Vagina (tissue), 2 donors: ENCODE data around the gene SLBP. TPM values are rescaled to one million over a fixed set of nuclear protein-coding genes. Genes with fewer than 3 reads are reported as not detected.

ENCODE experiments used
- DNase-seq, 2 donors: peaks; one replicate each; pipeline ENCODE4 v3.0.0-alpha.2; 2017; ENCODE audit errors: extremely low spot score in 2 of 2
- H3K27ac ChIP-seq: fragments of 200-600 bp; sonication (generic); one replicate; pipeline ENCODE4 v1.5.1; 2019
- H3K27me3 ChIP-seq: fragments of 200-600 bp; sonication (generic); one replicate; pipeline ENCODE4 v1.5.1; 2019
- H3K36me3 ChIP-seq, 2 donors: fragments of 200-600 bp; sonication (generic); one replicate each; pipeline ENCODE4 v1.5.1; 2017 to 2019
- H3K4me1 ChIP-seq: fragments of 200-600 bp; sonication (generic); one replicate; pipeline ENCODE4 v1.5.1; 2019
- H3K4me3 ChIP-seq, 2 donors: fragments of 200-600 bp; sonication (generic); 1 replicate in 1 of 2; 2 replicates in 1 of 2; pipeline ENCODE4 v1.5.1; 2016 to 2019
- H3K9me3 ChIP-seq: fragments of 200-600 bp; sonication (generic); one replicate; pipeline ENCODE4 v1.5.1; 2019
- CTCF ChIP-seq, 3 experiments: fragments of 450-650 bp in 2 of 3; fragments of 200-600 bp in 1 of 3; sonication (generic) in 1 of 3; IDR thresholded peaks; one replicate each; pipeline ENCODE4 v1.5.1; 2017 to 2019; ENCODE audit warnings: antibody characterized with exemption in 3 of 3, mild to moderate bottlenecking in 2 of 3, moderate library complexity in 2 of 3
- POLR2A ChIP-seq, 2 donors: fragments of 450-650 bp; IDR thresholded peaks; one replicate each; pipeline ENCODE4 v1.6.1; 2017; ENCODE audit warnings: antibody characterized with exemption in 2 of 2, mild to moderate bottlenecking in 2 of 2, moderate library complexity in 2 of 2
- POLR2AphosphoS5 ChIP-seq, 2 donors: sonication (generic); formaldehyde crosslinking; IDR thresholded peaks; one replicate each; pipeline ENCODE4 v1.9.0; 2017; ENCODE audit warnings: antibody characterized with exemption in 2 of 2, mild to moderate bottlenecking in 2 of 2, low read depth in 1 of 2; ENCODE audit not compliant: insufficient read depth in 1 of 2
- intact Hi-C: fragments of 100-400 bp; cut with DNase I; formaldehyde crosslinking; loops from one replicate; pipeline ENCODE4 v1.15.1; 2023
- total RNA-seq: library from RNA; depleted of rRNA; stranded (reverse); fragments of >200 nt; gene quantifications from one replicate; pipeline ENCODE4 v1.2.3, GENCODE V29; 2016

Gene SLBP
- total RNA-seq, 1 donor from 2014 or later, result 49.6 TPM

DNA sequence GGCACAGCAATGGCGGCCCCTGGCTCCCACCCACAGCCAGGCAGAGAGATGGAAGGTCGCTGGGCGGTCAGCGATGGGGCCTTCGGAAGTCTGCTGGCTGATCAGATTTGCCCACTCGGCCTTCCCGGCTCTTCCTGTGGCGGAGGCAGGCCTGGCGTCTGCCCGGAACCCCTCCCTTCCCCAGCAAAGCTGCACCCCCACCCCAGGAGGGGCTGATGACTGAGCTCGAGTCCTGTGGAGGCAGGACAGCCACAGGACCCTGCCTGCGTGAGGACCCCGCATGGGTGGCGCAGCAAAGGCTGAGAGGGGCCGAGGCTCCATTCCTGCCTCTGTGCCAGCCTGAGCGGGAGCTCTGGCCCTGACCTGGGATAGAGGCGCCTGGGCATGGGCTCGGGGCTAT lies 44.0 kb upstream of the SLBP start:
- TF ChIP-seq POLR2A (IDR thresholded peaks at IDR 0.05) (no peak), POLR2AphosphoS5 (IDR thresholded peaks at IDR 0.05; ENCODE audit: insufficient read depth in 1 of 2, low read depth in 1 of 2) (no peak), CTCF (IDR thresholded peaks at IDR 0.05) (no peak)
- H3K4me3 ChIP-seq, result no peak overlapping the region
- H3K27me3 ChIP-seq, result no peaks in the 10 kb centered on the region
- peak overlapping the region; percentile 27 for H3K27ac ChIP-seq
- no peaks in the 10 kb centered on the region for H3K36me3 ChIP-seq
- no peak for DNase-seq
- no peaks in the 10 kb centered on the region for H3K9me3 ChIP-seq
- H3K4me1 ChIP-seq, result peaks cover 74% of the 10 kb centered on the region
- intact Hi-C loops, result no loop called here

GRCh38 chr4:1755297-1755696 lies 43.2 kb upstream of the SLBP start:
- no peak overlapping the region for H3K4me3 ChIP-seq
- H3K27me3 ChIP-seq, result no peaks in the 10 kb centered on the region
- H3K27ac ChIP-seq, result peak overlapping the region; percentile 27
- TF ChIP-seq POLR2A (IDR thresholded peaks at IDR 0.05) (no peak), CTCF (IDR thresholded peaks at IDR 0.05) (no peak), POLR2AphosphoS5 (IDR thresholded peaks at IDR 0.05; ENCODE audit: insufficient read depth in 1 of 2, low read depth in 1 of 2) (no peak)
- no peaks in the 10 kb centered on the region for H3K36me3 ChIP-seq
- peaks cover 69% of the 10 kb centered on the region for H3K4me1 ChIP-seq
- DNase-seq, result no peak
- intact Hi-C loops, result no loop called here
- H3K9me3 ChIP-seq, result no peaks in the 10 kb centered on the region

DNA sequence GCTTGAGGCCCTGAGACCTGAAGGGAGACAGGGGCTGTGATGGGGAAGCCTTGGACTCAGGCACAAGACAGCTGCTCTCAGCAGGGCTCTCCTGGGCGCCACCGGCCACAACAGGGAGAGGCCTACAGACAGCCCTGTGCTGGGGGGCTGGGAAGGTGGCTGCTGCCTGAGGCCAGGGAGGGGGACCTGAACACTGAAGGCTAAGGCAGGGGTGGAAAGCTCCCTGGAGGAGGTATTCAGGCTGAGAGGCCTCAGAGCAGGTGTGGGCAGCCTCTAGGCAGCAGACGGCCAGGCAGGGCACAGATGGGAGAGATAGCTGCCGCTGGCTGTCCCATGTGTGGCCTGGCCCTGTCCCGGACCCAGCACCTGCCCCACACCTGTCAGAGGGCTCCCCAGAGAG lies 42.2 kb upstream of the SLBP start:
- no peaks in the 10 kb centered on the region for H3K36me3 ChIP-seq
- H3K27me3 ChIP-seq, result no peaks in the 10 kb centered on the region
- H3K4me1 ChIP-seq, result peaks cover 63% of the 10 kb centered on the region
- H3K27ac ChIP-seq, result peak overlapping the region; percentile 39
- DNase-seq, result no peak
- no peaks in the 10 kb centered on the region for H3K9me3 ChIP-seq
- no peak for TF ChIP-seq POLR2AphosphoS5 (IDR thresholded peaks at IDR 0.05; ENCODE audit: insufficient read depth in 1 of 2, low read depth in 1 of 2)
- TF ChIP-seq POLR2A (IDR thresholded peaks at IDR 0.05), result no peak
- TF ChIP-seq CTCF (IDR thresholded peaks at IDR 0.05), result no peak
- intact Hi-C loops, result no loop called here
- no peak overlapping the region for H3K4me3 ChIP-seq

DNA sequence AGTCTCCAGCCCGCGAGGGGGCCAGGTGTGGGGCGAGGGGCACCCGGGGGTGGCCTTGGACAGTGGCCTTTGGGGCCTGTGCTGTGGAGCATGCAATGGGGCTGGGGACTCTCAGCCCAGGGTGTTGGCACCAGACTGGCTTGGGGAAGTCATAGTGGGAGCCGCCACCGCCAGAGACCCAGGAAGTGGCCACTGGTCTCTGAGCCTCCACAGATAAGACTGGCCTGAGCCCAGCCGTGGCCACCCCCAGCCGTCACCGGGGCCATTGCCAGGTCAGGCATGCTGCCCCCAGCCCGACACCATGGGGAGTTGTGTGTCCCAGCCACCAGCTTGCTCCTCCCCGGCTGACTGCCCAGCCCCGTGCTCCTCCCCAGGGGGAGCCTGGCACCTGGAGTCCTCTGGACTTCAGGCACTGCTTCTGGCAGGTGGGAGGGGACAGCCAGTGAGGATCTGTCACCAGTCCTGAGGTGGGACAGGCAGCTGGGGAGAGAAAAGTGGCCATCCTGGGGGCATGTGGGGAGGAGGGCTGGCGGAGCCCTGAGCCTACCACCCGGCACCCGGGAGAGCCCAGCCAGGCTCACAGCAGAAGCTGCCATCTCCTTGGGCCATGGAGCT lies 41.7 kb upstream of the SLBP start:
- no peaks in the 10 kb centered on the region for H3K27me3 ChIP-seq
- no peak for DNase-seq
- peaks cover 59% of the 10 kb centered on the region for H3K4me1 ChIP-seq
- H3K27ac ChIP-seq, result peak overlapping the region; percentile 39
- no peak for TF ChIP-seq POLR2A (IDR thresholded peaks at IDR 0.05)
- no peak for TF ChIP-seq CTCF (IDR thresholded peaks at IDR 0.05)
- TF ChIP-seq POLR2AphosphoS5 (IDR thresholded peaks at IDR 0.05; ENCODE audit: insufficient read depth in 1 of 2, low read depth in 1 of 2), result no peak
- H3K9me3 ChIP-seq, result no peaks in the 10 kb centered on the region
- H3K36me3 ChIP-seq, result no peaks in the 10 kb centered on the region
- intact Hi-C loops, result no loop called here
- no peak overlapping the region for H3K4me3 ChIP-seq

DNA sequence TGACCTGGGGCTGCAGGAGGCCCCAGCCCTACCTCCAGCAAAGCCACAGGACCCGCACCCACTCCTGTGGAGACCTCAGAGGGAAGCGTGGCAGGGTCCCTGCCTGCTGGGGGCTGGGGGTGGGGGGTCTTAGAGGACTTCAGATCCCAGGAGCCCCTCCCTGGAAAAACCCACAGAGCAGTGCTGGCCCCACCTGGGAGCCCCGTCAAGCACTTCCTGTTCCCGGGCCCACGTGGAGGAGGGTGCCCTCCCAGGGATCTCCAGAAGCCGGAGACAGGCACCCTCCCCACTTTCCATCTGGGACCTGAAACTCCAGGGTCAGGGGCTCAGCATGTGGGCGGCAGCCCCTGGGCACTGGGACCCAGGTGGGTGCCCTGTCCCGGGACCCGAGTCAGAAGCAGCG lies 41.2 kb upstream of the SLBP start:
- Histone ChIP-seq H3K27me3 (no peaks in the 10 kb centered on the region), H3K9me3 (no peaks in the 10 kb centered on the region), H3K36me3 (no peaks in the 10 kb centered on the region), H3K27ac (peak overlapping the region; percentile 39), H3K4me1 (peaks cover 59% of the 10 kb centered on the region), H3K4me3 (no peak overlapping the region)
- no peak for DNase-seq
- TF ChIP-seq POLR2A (IDR thresholded peaks at IDR 0.05), result no peak
- no peak for TF ChIP-seq CTCF (IDR thresholded peaks at IDR 0.05)
- no peak for TF ChIP-seq POLR2AphosphoS5 (IDR thresholded peaks at IDR 0.05; ENCODE audit: insufficient read depth in 1 of 2, low read depth in 1 of 2)
- intact Hi-C loops, result no loop called here
